Activated naive CD4-positive, alpha-beta T cell treated with anti-CD3 and anti-CD28 coated beads, Interleukin-2, amount 10 ng/mL, durations not matched to agents 5 hours and 36 hours (primary cell): Measurements from ENCODE around the gene ZNF99. TPM values are rescaled to one million over a fixed set of nuclear protein-coding genes. Genes with fewer than 3 reads are reported as not detected.

Experiments used
- total RNA-seq, 2 experiments: library from RNA; stranded (reverse); gene quantifications; one replicate each; pipeline ENCODE4 v1.2.3, GENCODE V29; 2021

The ZNF99 gene
- total RNA-seq = not detected

DNA sequence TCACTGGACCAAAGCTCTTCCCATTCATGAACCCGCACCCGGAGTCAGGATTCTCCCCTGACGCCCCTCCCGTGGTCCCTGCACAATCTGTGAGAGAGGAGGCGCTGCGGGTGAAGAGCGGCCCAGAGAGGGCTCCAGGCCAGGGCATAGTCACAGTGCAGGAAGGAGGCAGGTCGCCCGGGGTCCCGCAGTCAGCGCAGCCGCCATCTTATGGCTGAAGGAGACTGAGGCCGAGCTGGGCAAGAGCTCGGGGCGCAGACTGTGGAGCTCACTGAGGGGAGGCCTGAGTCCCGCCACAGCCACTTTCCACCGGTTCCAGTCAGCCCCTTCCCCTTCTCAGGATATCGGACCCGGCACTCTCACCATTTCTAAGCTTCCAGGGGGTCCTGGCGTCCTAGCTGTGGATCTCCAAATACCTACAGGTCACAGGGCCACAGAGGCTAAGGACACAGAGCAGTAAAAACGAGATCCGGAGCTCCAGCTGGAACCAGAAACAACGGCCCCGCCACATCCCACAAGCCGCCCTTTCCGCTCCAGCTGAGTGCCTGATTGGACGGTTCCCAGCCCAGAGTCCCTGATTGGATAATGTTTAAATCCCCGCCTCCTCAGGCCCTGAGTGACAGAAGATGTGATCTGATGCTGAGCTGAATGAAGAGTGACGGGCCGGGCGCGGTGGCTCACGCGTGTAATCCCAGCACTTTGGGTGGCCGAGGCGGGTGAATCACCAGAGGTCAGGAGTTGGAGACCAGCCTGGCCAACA lies at the start of gene ZNF99:
TSS of gene ZNF99 (minus strand) at position 501 of the 760 bp plus-strand sequence. CDS start at position 366, 135 bp downstream.

DNA sequence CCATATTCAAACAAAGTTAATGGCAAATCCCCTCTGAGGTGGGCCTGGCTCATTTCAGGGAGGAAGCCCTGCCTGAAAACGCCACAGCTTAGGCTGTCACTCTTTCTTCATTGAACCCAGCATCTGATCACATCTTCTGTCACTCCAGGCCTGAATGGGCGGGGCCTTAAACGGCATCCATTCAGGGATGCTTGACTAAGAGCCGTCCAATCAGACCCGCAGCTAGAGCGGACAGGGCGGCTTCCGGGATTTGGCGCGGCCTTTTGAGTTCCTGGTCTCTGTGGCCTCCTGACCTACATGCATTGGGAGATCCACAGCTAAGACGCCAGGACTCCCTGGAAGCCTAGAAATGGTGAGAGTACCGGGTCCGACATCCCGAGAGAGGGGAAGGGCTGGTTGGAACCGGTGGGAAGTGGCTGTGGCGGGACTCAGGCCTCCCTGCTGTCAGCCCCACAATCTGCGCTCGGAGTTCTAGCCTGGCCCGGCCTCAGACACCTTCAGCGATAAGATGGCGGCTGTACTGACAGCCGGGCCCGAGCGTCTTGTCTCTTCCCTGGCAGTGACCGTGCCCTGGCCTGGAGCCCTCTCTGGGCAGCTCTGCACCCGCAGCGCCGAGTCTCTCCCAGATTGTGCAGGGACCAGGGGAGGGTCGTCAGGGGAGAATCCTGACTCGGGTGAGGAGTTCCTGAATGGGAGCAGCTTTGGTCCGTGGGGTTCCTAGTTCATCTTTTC lies 48.2 kb upstream of the ZNF99 start, which contains the start of gene ZNF723:
TSS of gene ZNF723 (plus strand) at position 261 of the 732 bp plus-strand sequence. CDS start at position 350, 89 bp downstream.

Other genes with a start within 250 kb of the ZNF99 start
- gene ZNF492, start 149.8 kb downstream of the ZNF99 start, total RNA-seq = 1 to 10 TPM; 1.4 to 1.9 TPM
- gene ZNF723, start 48.1 kb upstream of the ZNF99 start, total RNA-seq = not detected
- gene ZNF728, start 219.0 kb upstream of the ZNF99 start, total RNA-seq = not detected